ENCODE results near the gene CLK3. TPM values are rescaled to one million over a fixed set of nuclear protein-coding genes. Genes with fewer than 3 reads are reported as not detected.
A peak's percentile ranks its signal among the peaks of the same experiment; 100 is the strongest.

Gene CLK3
- total RNA-seq, 1 donor from 2014 or later, result 65.8 TPM

DNA sequence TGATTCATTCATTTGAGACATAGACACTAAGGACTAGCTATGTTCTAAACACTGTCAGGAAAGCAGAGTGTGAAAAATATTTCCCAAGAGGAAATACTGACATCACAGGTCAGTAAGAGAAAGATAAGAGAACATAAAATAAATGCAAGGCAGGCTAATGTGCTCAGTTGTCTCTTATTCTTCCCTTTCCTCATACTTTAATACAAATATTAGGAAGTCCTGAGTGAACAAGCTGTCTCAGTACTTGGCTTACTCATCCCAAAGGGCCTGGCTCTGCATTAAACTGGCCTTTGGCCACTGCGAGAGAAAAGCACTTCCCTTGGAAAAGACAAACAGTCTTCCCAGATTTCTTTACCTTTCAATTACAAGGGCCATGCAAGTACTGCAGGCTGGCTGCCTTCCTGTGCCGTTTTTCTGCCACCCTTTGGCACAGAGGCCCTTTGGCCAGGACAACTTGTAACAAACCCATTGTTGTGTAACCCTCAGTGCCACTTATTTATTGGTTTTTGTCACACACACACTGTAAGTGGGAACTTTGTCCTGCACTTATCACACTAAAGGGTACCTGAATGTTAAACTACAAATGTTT, 48.5 kb downstream of the CLK3 start:
- Histone ChIP-seq H3K79me2 (ENCODE audit: insufficient read depth, low read length) (peaks cover 40% of the 10 kb centered on the region), H3K9ac (ENCODE audit: low read length) (no peak overlapping the region), H3K27me3 (ENCODE audit: insufficient read depth, low read length) (no peaks in the 10 kb centered on the region), H3K27ac (ENCODE audit: low read depth, low read length) (no peak overlapping the region), H3K9me3 (ENCODE audit: insufficient read depth, low read depth, low read length) (no peaks in the 10 kb centered on the region), H4K20me1 (ENCODE audit: insufficient read depth, low read length) (peaks cover 53% of the 10 kb centered on the region), H3K4me3 (ENCODE audit: insufficient read depth, low read depth, low read length) (no peak overlapping the region), H3K36me3 (ENCODE audit: insufficient read depth, low read length) (peaks cover 2% of the 10 kb centered on the region), H3K4me2 (ENCODE audit: low read length) (peak overlapping the region; percentile 16), H2AFZ (ENCODE audit: low read depth, low read length) (no peak overlapping the region), H3K4me1 (ENCODE audit: insufficient read depth, low read length) (peaks cover 10% of the 10 kb centered on the region)
- Mint-ChIP-seq H3K4me1 (ENCODE audit: low read depth, unreplicated experiment) (peaks cover 13% of the 10 kb centered on the region), H3K9me3 (ENCODE audit: unreplicated experiment) (no peaks in the 10 kb centered on the region), H3K36me3 (ENCODE audit: low read depth, unreplicated experiment) (no peaks in the 10 kb centered on the region), H3K4me3 (ENCODE audit: unreplicated experiment) (no peak overlapping the region), H3K27me3 (ENCODE audit: low read depth, unreplicated experiment) (no peaks in the 10 kb centered on the region), H3K27ac (ENCODE audit: unreplicated experiment) (peak overlapping the region; percentile 76)
- peak; percentile 34 for FAIRE-seq
- TF ChIP-seq EZH2 (IDR thresholded peaks at IDR 0.05; ENCODE audit: insufficient read depth, low read length), result no peak
- TF ChIP-seq, protein P1, sequence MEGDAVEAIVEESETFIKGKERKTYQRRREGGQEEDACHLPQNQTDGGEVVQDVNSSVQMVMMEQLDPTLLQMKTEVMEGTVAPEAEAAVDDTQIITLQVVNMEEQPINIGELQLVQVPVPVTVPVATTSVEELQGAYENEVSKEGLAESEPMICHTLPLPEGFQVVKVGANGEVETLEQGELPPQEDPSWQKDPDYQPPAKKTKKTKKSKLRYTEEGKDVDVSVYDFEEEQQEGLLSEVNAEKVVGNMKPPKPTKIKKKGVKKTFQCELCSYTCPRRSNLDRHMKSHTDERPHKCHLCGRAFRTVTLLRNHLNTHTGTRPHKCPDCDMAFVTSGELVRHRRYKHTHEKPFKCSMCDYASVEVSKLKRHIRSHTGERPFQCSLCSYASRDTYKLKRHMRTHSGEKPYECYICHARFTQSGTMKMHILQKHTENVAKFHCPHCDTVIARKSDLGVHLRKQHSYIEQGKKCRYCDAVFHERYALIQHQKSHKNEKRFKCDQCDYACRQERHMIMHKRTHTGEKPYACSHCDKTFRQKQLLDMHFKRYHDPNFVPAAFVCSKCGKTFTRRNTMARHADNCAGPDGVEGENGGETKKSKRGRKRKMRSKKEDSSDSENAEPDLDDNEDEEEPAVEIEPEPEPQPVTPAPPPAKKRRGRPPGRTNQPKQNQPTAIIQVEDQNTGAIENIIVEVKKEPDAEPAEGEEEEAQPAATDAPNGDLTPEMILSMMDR (IDR thresholded peaks at IDR 0.05; ENCODE audit: insufficient read depth, low read depth, low read length), result no peak
- peak; percentile 37 for DNase-seq (ENCODE audit: low read depth)

DNA sequence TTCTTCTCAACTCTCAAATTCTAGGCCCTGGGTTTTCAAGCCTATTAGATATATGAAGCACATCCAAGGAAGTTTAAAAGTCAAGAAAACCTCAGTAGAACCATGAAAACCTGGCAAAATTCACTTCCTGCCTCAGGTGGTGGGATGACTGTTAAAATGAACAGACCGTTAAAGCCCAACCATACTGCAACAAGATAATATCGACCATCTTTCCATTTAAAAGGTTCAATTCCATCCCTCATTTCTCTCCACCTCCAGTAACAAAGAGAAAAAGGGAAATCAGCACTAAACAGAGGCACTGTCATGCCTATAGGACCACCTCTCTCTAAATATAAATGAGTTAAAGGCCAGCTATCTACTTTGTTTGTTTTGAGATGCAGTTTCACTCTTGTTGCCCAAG, 49.0 kb downstream of the CLK3 start:
- FAIRE-seq (no peak), DNase-seq (ENCODE audit: low read depth) (no peak)
- H3K27ac ChIP-seq (ENCODE audit: low read depth, low read length), result no peak overlapping the region
- Mint-ChIP-seq H3K4me3 (ENCODE audit: unreplicated experiment) (no peak overlapping the region), H3K4me1 (ENCODE audit: low read depth, unreplicated experiment) (peaks cover 13% of the 10 kb centered on the region), H3K9me3 (ENCODE audit: unreplicated experiment) (no peaks in the 10 kb centered on the region), H3K27me3 (ENCODE audit: low read depth, unreplicated experiment) (no peaks in the 10 kb centered on the region), H3K27ac (ENCODE audit: unreplicated experiment) (no peak overlapping the region), H3K36me3 (ENCODE audit: low read depth, unreplicated experiment) (no peaks in the 10 kb centered on the region)
- H3K79me2 ChIP-seq (ENCODE audit: insufficient read depth, low read length), result peaks cover 40% of the 10 kb centered on the region
- H3K4me1 ChIP-seq (ENCODE audit: insufficient read depth, low read length), result peaks cover 10% of the 10 kb centered on the region
- peaks cover 53% of the 10 kb centered on the region for H4K20me1 ChIP-seq (ENCODE audit: insufficient read depth, low read length)
- H3K27me3 ChIP-seq (ENCODE audit: insufficient read depth, low read length), result no peaks in the 10 kb centered on the region
- H3K9ac ChIP-seq (ENCODE audit: low read length), result no peak overlapping the region
- H3K36me3 ChIP-seq (ENCODE audit: insufficient read depth, low read length), result peaks cover 2% of the 10 kb centered on the region
- H3K4me3 ChIP-seq (ENCODE audit: insufficient read depth, low read depth, low read length), result no peak overlapping the region
- H2AFZ ChIP-seq (ENCODE audit: low read depth, low read length), result no peak overlapping the region
- no peaks in the 10 kb centered on the region for H3K9me3 ChIP-seq (ENCODE audit: insufficient read depth, low read depth, low read length)
- no peak overlapping the region for H3K4me2 ChIP-seq (ENCODE audit: low read length)
- no peak for TF ChIP-seq EZH2 (IDR thresholded peaks at IDR 0.05; ENCODE audit: insufficient read depth, low read length)
- TF ChIP-seq, protein P1 (IDR thresholded peaks at IDR 0.05; ENCODE audit: insufficient read depth, low read depth, low read length), result no peak

DNA sequence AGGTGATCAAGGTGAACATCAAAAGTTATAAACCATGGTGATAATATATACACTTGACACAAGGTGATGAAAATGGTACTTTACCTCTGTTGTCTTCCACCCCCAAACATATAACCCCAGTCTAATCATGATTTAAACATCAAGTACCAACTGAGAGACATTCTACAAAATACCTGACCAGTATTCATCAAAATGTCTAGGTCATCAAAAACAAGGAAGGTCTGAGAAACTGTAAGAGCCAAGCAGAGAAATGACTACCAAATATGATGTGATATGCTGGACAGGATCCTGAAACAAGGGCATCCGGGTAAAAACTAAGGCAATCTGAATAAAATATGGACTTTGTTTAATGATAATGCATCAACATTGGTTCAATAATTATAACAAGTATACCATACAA, 52.3 kb downstream of the CLK3 start:
- Histone ChIP-seq H4K20me1 (ENCODE audit: insufficient read depth, low read length) (peaks cover 51% of the 10 kb centered on the region), H3K4me2 (ENCODE audit: low read length) (no peak overlapping the region), H3K9me3 (ENCODE audit: insufficient read depth, low read depth, low read length) (no peaks in the 10 kb centered on the region), H3K9ac (ENCODE audit: low read length) (no peak overlapping the region), H3K27ac (ENCODE audit: low read depth, low read length) (no peak overlapping the region), H2AFZ (ENCODE audit: low read depth, low read length) (no peak overlapping the region), H3K4me1 (ENCODE audit: insufficient read depth, low read length) (peaks cover 10% of the 10 kb centered on the region), H3K36me3 (ENCODE audit: insufficient read depth, low read length) (peaks cover 13% of the 10 kb centered on the region), H3K27me3 (ENCODE audit: insufficient read depth, low read length) (no peaks in the 10 kb centered on the region), H3K4me3 (ENCODE audit: insufficient read depth, low read depth, low read length) (no peak overlapping the region), H3K79me2 (ENCODE audit: insufficient read depth, low read length) (peaks cover 20% of the 10 kb centered on the region)
- Mint-ChIP-seq H3K27me3 (ENCODE audit: low read depth, unreplicated experiment) (no peaks in the 10 kb centered on the region), H3K4me1 (ENCODE audit: low read depth, unreplicated experiment) (peaks cover 13% of the 10 kb centered on the region), H3K36me3 (ENCODE audit: low read depth, unreplicated experiment) (peaks cover 8% of the 10 kb centered on the region), H3K27ac (ENCODE audit: unreplicated experiment) (no peak overlapping the region), H3K9me3 (ENCODE audit: unreplicated experiment) (no peaks in the 10 kb centered on the region), H3K4me3 (ENCODE audit: unreplicated experiment) (no peak overlapping the region)
- FAIRE-seq (no peak), DNase-seq (ENCODE audit: low read depth) (no peak)
- no peak for TF ChIP-seq EZH2 (IDR thresholded peaks at IDR 0.05; ENCODE audit: insufficient read depth, low read length)
- TF ChIP-seq, protein P1 (IDR thresholded peaks at IDR 0.05; ENCODE audit: insufficient read depth, low read depth, low read length), result no peak
